Loucy (cell line): Measurements from ENCODE around the gene DDB1.

Source experiments
- CTCF ChIP-seq: fragments of 200-600 bp; sonication (generic); conservative IDR thresholded peaks from 2 replicates; pipeline ENCODE4 v1.5.1; 2014; ENCODE audit warnings: mild to moderate bottlenecking, antibody characterized with exemption, low read length
- EZH2phosphoT487 ChIP-seq: fragments of 200-600 bp; IDR thresholded peaks from 2 replicates; pipeline ENCODE4 v1.6.1; 2018; ENCODE audit warnings: antibody characterized with exemption, mild to moderate bottlenecking, moderate library complexity, borderline replicate concordance

- TF ChIP-seq CTCF = no peak
- no peak for TF ChIP-seq EZH2phosphoT487
Measured at GRCh38 chr11:61356706-61357105, 23.8 kb upstream of the DDB1 start.
